Brain pericyte (primary cell): Measurements from ENCODE around the gene GALNT17.
"Not testable (repeated sequence)": the region's sequence is repeated elsewhere in the genome, so short reads cannot be mapped to it uniquely, and the experiment has no call there.

Experiments
- DNase-seq: peaks from one replicate; pipeline ENCODE4 v3.0.0-alpha.2; 2012; ENCODE audit warnings: low read depth, low spot score

Gene GALNT17

DNA sequence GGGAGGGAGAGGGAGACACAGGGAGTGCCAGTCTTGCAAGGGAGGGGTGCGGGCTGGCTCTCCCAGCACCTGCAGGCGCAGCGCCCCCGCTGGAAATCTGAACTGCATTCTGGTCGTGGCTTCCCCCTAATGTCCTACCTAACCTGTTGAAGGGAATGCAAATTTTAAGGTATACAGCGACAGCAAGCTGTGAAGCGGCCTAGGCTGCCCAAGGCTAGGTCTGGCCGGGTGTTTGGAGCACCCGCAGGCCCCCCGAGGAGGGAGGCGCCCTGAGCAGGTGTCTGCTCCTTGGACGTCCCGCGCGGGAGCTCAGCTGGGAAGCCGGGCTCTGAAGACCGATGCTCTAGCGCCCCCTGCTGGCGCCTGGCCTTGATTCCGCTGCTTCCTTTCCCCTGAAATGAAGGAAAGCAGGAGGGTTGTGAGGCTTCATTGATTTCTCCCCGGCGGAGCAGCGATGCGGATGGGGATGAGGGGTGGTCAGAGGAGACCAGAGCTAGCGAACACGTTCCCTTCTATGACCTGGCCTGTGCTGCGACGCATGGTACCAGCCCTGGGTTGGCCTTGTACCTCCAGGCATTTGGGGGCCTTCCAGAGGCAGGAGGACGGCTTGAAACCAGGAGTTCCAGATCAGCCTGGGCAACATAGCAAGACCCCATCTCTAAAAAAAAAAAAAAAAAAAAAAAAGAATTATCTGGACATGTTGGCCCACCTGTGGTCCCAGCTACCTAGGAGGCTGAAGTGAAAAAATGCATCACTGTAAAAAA lies 601.3 kb downstream of the GALNT17 start:
- no peak for DNase-seq

DNA sequence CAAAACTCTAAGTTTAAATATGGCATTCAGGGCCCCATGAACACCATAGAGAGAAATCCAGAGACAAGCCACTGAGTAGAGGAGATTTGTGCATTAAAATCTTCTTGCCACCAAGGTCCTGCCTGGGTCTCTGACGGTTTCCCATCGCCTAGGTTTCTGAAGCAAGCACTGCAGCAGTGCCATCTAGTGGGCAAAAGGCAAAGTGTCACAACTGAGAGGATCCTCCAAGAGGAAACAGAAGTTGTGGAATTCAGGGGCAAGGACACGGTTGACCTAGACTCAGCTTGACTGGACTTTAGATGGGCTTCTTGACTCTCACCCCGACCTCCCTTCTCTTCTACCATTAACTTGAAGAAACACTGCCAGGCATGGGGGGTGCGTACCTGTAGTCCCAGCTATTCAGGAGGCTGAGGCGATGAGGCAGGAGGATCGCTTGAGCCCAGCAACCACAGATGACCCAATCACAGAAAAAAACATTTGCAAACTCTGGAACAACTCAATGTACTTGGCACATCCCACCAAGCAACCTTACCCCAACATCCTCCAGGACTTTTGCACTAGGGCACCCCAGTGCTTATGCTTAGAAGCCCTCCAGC lies 604.1 kb downstream of the GALNT17 start:
- no peak for DNase-seq

DNA sequence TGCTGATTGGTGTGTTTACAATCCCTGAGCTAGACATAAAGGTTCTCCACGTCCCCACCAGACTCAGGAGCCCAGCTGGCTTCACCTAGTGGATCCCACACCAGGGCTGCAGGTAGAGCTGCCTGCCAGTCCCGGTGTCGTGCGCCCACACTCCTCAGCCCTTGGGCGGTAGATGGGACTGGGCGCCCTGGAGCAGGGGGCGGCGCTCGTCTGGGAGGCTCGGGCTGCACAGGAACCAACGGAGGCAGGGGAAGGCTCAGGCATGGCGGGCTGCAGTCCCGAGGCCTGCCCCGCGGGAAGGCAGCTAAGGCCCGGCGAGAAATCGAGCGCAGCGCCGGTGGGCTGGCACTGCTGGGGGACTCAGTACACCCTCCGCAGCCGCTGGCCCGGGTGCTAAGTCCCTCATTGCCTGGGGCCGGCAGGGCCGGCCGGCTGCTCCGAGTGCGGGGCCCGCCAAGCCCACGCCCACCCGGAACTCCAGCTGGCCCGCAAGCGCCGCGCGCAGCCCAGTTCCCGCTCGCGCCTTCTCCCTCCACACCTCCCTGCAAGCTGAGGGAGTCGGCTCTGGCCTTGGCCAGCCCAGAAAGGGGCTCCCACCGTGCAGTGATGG lies 606.1 kb downstream of the GALNT17 start:
- not testable (repeated sequence) for DNase-seq

DNA sequence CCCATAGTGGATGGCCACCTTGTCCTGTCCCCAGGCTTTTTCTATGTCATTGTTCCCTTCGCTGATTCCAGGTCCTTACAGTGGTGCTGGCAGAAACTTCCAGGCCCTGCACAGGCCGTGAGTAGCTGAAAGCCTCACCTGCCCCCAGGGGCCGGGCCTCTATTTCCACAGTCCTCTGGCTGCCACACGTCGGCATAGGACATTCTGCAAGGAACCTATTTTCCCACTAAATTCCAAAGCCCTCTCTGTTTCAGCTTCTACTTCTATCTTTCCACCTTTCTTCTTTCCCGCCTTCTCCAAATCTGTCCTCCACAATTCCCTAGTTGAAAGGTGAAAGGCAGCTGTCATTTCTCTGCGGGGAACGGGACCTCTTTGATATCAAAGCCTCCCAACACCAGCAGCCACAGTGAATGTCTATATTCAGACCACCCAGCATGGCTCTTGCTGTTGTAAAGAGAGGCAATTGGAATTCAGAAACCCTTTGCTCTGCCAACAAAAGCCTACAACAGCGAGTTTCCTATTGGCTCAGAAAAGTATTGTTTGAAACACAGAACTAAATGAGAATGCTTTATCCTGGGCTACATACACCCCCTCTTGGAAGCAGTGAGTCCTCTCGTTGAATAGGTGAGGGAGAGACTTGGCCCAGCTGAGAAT lies 607.7 kb downstream of the GALNT17 start:
- no peak for DNase-seq

DNA sequence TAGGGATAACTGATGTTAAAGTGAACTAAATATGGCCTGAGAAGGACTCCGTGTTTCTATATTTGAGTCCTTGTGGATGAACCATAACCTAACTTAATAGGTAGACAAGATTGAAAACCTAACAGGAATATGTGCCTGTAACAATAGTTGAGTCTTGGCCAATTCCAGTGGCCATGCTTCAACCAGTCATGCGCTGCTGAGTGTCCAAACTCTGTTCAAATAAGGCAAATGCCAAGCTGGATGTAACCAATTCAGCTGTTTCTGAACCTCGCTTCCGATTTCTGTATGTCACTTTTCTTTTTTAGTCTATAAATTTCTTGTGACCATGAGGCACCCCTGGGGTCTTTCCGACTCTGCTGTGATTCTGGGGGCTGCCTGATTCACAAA lies 608.2 kb downstream of the GALNT17 start:
- no peak for DNase-seq

DNA sequence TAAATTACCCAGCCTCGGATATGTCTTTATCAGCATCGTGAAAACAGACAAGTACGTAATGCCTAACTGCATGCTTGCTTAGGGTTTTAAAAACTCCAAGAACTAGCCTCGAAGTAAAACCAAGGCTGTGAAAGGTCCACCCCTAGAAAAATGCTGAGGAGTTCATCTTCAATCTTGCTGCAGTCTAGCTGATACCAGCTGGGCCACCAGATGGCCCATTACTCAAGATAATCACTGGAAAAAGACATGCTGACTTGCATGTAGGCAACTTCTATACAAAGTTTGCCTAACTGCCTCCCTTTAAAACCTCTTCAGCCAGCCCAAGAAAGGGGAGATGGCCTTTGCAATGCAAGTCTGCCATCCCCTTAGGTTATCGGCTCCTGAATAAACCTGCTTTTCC lies 614.1 kb downstream of the GALNT17 start:
- no peak for DNase-seq

DNA sequence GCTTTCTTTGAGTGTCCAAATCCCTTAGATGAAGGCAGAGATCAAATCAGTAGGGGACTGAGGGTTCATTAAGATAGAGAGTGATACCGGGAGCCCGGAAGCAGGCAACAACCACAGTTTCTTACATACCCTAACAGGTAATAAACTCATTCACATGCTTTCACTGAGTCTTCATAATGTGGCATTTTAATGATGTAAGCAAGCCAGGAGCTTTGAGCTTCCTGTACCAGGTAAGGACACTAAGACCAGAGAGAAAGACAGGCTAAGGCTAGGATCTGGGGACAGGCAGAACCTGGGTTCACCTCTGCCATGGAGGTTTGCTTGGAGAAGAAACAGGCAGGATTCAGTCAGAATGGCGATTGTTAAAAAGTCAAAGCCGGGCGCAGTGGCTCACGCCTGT lies 618.3 kb downstream of the GALNT17 start:
- DNase-seq, result no peak

DNA sequence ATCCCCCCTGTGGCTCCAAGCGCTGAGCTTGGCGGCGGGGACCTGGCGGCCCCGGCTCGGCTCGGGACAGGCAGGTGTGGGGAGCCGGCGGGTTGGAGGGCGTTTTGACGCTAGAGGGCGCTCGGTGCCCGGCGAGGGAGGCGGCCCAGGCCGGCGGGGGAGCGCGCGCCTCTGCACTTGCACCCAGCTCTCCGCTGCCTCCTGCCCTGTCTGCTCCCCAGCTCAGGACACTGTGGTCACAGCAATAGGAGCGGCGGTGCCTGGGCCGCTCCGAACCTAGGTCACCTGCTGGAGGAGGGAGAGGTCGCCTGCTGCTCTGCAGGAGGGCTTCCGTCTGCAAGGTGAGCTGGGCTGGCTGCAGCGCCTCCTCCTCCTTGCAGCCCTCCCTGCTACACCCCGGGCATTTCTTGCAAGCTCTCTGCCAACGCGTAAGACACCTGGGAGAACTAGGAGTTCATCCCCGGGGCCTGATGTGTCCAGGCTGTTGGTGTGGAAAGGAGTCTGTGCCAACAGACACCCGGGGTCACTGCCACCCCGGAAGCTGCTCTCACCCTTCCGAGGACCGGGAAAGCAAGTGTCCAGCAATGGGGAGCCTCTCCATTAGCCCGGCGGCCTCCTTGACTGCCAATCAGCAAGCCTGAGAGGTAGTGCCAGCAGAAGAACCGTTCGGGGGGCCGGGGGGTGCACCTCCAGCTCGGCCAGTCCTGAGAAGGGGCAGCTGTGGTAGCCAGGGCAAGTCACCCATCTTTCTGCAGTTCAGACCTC lies 620.4 kb downstream of the GALNT17 start:
- no peak for DNase-seq

DNA sequence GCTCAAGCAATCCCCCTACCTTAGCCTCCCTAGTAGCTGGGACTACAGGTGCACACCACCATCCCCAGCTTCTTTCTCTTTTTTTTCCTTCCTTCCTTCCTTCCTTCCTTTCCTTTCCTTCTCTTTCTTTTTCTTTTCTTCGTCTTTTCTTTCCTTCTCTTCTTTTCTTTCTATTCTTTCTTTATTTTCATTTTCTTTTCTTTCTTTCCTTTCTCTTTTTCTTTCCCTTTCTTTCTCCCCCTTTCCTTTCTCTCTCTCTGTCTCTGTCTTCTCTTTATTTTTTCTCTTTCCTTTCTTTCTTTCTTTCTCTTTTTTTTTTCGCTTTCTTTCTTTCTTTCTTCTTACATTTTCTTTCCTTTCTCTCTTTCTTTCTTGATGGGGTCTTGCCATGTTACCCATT lies 621.3 kb downstream of the GALNT17 start:
- DNase-seq, result no peak

DNA sequence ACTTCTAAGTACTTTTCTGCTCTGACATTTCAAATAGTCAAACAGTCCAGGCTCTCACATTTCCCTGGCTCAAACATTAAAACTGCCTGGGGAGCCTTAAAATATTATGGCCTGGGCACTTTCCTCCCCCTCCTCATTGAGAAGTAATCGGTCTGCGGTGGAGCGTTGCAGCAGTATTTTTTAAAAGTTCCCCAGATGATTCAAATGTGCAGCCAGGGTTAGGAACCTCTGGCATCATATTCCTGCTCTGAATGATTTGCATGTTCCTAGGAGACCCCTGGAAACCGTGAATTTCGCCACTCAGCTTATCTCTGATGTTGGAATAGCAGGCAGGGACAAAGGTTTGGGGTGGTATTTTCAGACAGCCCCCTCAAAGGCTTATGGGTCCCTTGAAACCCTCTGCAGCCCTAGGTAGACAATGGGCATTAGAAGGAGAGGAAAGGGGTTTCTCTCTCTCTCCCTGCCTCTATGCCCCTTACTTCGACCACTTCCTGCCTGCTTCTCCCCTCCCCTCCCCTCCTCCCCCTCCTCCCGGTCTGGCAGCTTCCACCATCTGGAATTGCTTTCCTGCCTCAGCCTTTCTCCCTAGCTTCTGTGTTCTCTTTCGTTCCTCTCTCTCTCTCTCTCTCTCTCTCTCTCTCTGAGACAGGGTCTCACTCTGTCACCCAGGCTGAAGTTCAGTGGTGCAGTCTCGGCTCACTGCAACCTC lies 622.2 kb downstream of the GALNT17 start:
- no peak for DNase-seq

DNA sequence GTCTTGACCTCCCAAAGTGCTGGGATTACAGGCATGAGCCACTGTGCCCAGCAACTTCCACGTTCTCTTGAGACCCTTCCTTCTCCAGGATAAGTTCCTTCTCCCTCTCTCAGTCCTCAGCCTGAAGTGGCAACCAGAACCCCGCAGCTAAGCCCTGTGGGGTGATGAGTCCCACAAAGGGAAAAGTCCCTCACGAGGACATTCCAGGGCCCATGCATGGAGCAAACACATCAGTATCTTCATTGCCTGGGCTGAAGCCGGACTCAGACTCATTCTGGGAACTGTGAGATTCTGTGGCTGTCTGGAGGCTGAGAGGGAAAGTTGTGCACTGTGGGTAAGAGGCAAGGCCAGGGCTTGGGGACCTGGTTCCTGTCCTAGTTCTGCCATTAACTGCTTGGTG lies 622.9 kb downstream of the GALNT17 start:
- no peak for DNase-seq

DNA sequence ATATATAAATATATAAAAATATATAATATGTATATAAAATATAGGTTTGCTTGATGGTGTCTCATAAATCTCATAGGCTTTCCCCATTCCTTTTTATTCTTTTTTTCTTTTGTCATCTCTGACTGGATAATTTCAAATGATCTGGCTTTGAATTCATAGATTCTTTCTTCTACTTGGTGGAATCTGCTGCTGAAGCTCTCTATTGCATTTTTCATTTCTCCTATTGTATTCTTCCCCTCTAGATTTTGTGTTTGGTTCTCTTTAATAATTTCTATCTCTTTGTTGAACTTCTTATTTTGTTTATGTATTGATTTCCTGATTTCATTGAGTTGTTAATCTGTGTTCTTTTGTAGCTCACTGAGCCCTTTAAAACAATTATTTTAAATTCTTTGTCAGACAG lies 629.4 kb downstream of the GALNT17 start:
- no peak for DNase-seq
